ENCODE results near the gene VPS13D.

GRCh38 chr1:12258272-12258671 lies 28.4 kb downstream of the VPS13D start:
- TF ChIP-seq EZH2 (IDR thresholded peaks at IDR 0.05), result no peak
- TF ChIP-seq POLR2AphosphoS5 (IDR thresholded peaks at IDR 0.05; ENCODE audit: borderline replicate concordance, low read depth, low read length), result no peak
- TF ChIP-seq FOXP2 (optimal IDR thresholded peaks at IDR 0.05; ENCODE audit: control extremely low read depth, extremely low read length, insufficient read depth), result no peak

All from SK-N-MC (cell line).